Activated naive CD8-positive, alpha-beta T cell treated with anti-CD3 and anti-CD28 coated beads, Interleukin-2, amount 10 ng/mL, durations not matched to agents 7 days and 5 days (primary cell): ENCODE measurements around the gene ELAVL2. TPM values are rescaled to one million over a fixed set of nuclear protein-coding genes. Genes with fewer than 3 reads are reported as not detected.

Experiments used
- ATAC-seq: fragments of 150-1000 bp; cut with Tn5 transposase; one replicate; pipeline ENCODE4 v1.10.0; 2021; ENCODE audit warnings: low read depth, moderate library complexity
- POLR2A ChIA-PET: fragments of 350-600 bp; sonication (Branson Sonifier 250); formaldehyde crosslinking; loops from one replicate; lab custom pipeline; 2021; ENCODE audit warnings: antibody characterized with exemption; lab: Charles Lee
- DNase-seq: peaks from one replicate; pipeline ENCODE4 v3.0.0; 2021
- H3K27ac Mint-ChIP-seq: one replicate; pipeline ENCODE4 v1.8.0; 2022; ENCODE audit warnings: mild to moderate bottlenecking, mixed read lengths
- H3K27me3 Mint-ChIP-seq: one replicate; pipeline ENCODE4 v1.8.0; 2022; ENCODE audit warnings: mild to moderate bottlenecking, moderate library complexity, mixed read lengths
- H3K36me3 Mint-ChIP-seq: one replicate; pipeline ENCODE4 v1.8.0; 2021; ENCODE audit warnings: mild to moderate bottlenecking, mixed read lengths
- H3K4me1 Mint-ChIP-seq: one replicate; pipeline ENCODE4 v1.8.0; 2021; ENCODE audit warnings: mixed read lengths
- H3K4me3 Mint-ChIP-seq: one replicate; pipeline ENCODE4 v1.8.0; 2022; ENCODE audit warnings: mild to moderate bottlenecking, moderate library complexity, mixed read lengths
- H3K9me3 Mint-ChIP-seq: one replicate; pipeline ENCODE4 v1.8.0; 2021; ENCODE audit warnings: mixed read lengths
- total RNA-seq, 2 experiments: library from RNA; stranded (reverse); gene quantifications; one replicate each; pipeline ENCODE4 v1.2.3, GENCODE V29; 2021

ELAVL2 gene
- total RNA-seq, 2 experiments from 2014 or later, result not detected

DNA sequence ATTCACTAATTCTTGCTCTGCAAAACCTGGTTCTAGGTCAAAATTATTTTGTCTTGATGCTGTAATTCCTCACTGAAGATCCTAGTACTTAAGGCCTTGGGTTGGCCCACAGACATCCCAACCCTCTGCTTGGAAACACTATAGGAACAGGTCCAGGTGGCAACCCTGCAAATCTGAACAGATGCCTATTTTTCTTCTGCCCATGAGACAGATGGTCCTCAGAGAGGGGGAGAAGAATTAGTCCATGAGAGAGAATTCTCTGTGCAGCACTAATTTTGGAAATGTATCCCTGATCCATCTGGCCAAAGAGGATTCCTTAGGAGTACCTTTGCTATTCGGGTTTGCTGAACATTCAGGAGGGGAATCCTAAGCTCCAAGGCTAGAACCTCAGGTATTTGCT, 156.3 kb downstream of the ELAVL2 start:
- Mint-ChIP-seq H3K9me3 (peaks cover 2% of the 10 kb centered on the region), H3K36me3 (no peaks in the 10 kb centered on the region)
- ATAC-seq, result no peak

DNA sequence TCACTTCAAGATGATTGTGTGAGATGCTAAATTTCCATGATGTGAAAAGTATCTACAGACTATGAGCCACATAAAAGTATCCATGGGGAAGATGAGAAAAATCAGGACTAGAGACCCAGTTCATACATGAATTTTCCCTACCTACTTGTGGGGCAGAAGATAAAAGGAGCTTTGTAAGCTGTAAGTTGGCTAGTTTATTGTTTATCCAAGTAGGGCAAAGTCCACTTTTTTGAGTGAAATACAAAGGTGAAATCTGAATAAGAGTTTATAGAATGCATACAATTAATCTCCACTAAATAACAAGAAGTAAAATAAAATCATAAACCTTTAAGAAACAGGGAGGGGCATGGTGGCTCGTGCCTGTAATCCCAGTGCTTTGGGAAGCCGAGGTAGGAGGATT, 160.4 kb downstream of the ELAVL2 start:
- Mint-ChIP-seq H3K4me3 (no peak overlapping the region), H3K27ac (no peak overlapping the region), H3K36me3 (no peaks in the 10 kb centered on the region), H3K27me3 (no peaks in the 10 kb centered on the region), H3K4me1 (no peaks in the 10 kb centered on the region), H3K9me3 (peaks cover 4% of the 10 kb centered on the region)
- POLR2A ChIA-PET, result no interaction called here
- DNase-seq, result no peak
- no peak for ATAC-seq

More for the DNA sequence above, 156.3 kb downstream of the ELAVL2 start:
- H3K4me1 Mint-ChIP-seq, result no peaks in the 10 kb centered on the region
- POLR2A ChIA-PET, result no interaction called here
- no peak for DNase-seq
- no peaks in the 10 kb centered on the region for H3K27me3 Mint-ChIP-seq
- H3K4me3 Mint-ChIP-seq, result no peak overlapping the region
- no peak overlapping the region for H3K27ac Mint-ChIP-seq

DNA sequence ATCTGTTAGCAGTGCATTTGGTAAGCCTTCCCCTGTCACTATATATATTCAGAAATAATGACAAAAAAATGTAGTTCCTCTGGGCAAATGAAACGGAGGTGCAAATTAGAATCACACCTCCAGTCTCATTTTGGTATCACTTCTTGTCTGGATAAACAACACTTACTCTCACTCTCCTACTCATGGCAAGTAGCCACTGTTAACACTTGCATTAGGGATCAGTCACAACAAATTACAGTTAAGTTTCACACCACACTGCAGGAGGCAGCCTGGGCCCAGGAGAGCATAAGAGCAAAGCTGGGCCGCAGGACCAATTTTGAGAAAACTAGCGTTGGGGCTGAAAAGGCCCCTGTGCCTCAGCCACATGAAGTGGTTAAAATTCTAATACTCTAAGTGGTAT, 161.0 kb downstream of the ELAVL2 start:
- peaks cover 7% of the 10 kb centered on the region for H3K9me3 Mint-ChIP-seq
- POLR2A ChIA-PET, result no interaction called here
- H3K4me3 Mint-ChIP-seq, result no peak overlapping the region
- no peaks in the 10 kb centered on the region for H3K27me3 Mint-ChIP-seq
- no peaks in the 10 kb centered on the region for H3K4me1 Mint-ChIP-seq
- ATAC-seq, result no peak
- no peak overlapping the region for H3K27ac Mint-ChIP-seq
- no peaks in the 10 kb centered on the region for H3K36me3 Mint-ChIP-seq
- DNase-seq, result no peak

DNA sequence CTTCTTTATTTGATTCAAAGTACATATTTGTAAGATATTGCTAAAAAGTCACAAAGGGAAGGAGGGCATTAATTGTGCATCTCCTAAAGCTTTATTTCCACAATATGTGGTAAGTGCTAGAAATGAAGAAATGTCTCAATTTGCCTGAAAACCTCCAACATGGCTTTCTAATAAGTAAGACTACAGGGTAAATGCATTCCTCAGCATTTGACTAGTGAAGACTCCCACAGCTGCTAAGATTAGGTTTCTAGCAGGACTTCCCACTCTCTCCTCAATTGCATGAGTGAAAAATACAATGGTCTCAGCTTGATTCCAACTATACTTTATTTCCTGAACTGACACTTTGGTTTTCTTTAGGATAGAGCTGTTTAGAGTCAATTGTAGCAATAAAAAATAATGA, 162.1 kb downstream of the ELAVL2 start:
- H3K27me3 Mint-ChIP-seq, result no peaks in the 10 kb centered on the region
- DNase-seq, result no peak
- no peak overlapping the region for H3K27ac Mint-ChIP-seq
- H3K4me3 Mint-ChIP-seq, result no peak overlapping the region
- no peaks in the 10 kb centered on the region for H3K4me1 Mint-ChIP-seq
- POLR2A ChIA-PET, result no interaction called here
- peaks cover 7% of the 10 kb centered on the region for H3K9me3 Mint-ChIP-seq
- no peaks in the 10 kb centered on the region for H3K36me3 Mint-ChIP-seq
- ATAC-seq, result no peak

DNA sequence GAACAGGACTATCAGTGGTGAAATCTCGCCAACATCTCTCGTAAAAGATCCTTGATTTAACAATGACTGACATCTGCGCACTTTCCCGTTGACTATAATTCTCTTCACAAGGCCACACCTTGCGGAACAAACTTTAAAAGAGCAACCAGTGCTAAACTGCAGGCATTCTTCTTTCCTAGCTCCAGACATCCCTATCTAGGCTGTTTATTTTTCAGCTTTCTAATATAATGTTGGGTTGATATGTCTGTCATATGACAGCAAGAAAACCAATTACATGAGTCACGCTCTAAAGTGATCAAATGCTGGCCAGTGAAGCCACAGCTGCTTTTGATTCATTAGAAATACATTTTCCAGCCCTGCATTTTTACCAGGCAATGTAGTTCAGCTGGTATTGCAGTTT, 162.5 kb downstream of the ELAVL2 start:
- POLR2A ChIA-PET, result no interaction called here
- H3K9me3 Mint-ChIP-seq, result peaks cover 7% of the 10 kb centered on the region
- no peak overlapping the region for H3K4me3 Mint-ChIP-seq
- no peaks in the 10 kb centered on the region for H3K36me3 Mint-ChIP-seq
- no peak overlapping the region for H3K27ac Mint-ChIP-seq
- H3K27me3 Mint-ChIP-seq, result no peaks in the 10 kb centered on the region
- no peak for DNase-seq
- no peaks in the 10 kb centered on the region for H3K4me1 Mint-ChIP-seq
- ATAC-seq, result no peak

DNA sequence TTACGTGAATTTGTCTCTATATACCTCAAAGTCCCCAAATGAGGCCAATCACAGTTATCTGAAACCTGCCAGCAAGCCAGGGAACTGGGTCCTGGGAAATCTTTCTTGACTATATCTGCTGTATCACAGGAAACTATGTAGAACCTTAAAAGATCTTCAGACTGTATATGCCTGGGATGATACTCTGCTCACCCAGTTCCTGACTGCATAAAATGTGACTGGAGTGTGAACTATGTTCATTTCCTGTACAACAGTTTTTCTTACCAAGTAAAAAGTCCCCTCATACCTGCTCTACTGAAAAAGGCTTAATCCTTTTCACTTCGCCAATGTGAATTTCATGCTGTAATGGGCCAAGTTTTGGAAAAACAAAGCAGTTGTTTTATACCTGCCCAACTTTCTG, 162.9 kb downstream of the ELAVL2 start:
- Mint-ChIP-seq H3K4me1 (no peaks in the 10 kb centered on the region), H3K4me3 (no peak overlapping the region), H3K9me3 (peaks cover 7% of the 10 kb centered on the region), H3K27ac (no peak overlapping the region), H3K36me3 (no peaks in the 10 kb centered on the region), H3K27me3 (no peaks in the 10 kb centered on the region)
- POLR2A ChIA-PET, result no interaction called here
- ATAC-seq (no peak), DNase-seq (no peak)

DNA sequence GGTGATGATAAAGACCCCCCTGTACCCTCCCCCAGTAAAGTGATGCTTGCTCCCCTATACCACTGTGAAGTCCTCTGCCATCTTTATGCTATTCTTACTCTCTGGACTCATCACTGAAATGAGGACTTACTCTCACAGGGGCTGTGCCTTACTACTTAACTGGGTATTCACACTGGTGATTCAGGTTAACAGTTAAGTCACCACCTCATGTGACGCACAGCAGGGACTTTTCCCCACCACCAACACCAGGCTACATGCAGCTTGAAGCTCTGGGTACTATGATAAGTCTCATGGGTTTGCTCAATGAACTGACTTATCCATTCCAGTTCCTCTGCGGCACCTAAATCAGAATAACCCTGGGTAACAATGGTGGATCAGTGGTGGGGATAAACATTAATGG, 163.7 kb downstream of the ELAVL2 start:
- Mint-ChIP-seq H3K9me3 (peaks cover 5% of the 10 kb centered on the region), H3K36me3 (no peaks in the 10 kb centered on the region), H3K27me3 (no peaks in the 10 kb centered on the region), H3K27ac (no peak overlapping the region), H3K4me3 (no peak overlapping the region), H3K4me1 (no peaks in the 10 kb centered on the region)
- POLR2A ChIA-PET, result no interaction called here
- ATAC-seq, result no peak
- no peak for DNase-seq

DNA sequence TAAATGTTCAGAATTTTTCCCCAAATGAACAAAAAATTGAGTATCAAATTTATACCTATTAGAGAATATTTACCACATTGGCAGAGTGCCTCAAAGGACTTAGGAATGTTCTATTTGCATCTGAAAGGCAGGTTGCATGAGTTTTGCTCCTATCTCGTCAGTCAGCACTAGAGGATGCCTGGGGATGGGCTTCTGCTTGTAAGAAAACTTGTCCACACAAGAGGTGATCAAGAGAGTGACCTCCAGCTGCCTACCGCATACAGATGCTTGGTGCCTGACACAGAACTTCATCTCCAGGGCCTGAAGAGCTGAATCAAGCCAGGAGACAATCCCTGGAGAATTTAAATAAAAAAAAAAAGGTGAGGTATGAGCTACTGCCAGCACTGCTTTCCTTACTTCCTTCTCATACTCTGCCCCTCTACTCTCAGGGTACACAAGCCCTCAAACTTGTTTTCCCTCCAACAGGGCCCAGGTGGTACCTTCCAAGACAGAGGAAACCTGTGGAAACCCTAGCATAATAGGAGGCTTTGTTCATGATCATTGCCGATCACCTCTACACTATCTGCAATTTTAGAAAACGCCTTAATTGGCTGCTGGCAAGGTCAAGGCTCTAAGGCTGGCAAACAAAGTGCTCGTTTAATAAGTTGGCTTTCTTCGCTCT, 166.6 kb downstream of the ELAVL2 start:
- DNase-seq (no peak), ATAC-seq (no peak)
- Mint-ChIP-seq H3K36me3 (no peaks in the 10 kb centered on the region), H3K9me3 (peaks cover 6% of the 10 kb centered on the region), H3K27me3 (no peaks in the 10 kb centered on the region), H3K4me1 (no peaks in the 10 kb centered on the region), H3K4me3 (no peak overlapping the region), H3K27ac (no peak overlapping the region)
- POLR2A ChIA-PET, result no interaction called here

DNA sequence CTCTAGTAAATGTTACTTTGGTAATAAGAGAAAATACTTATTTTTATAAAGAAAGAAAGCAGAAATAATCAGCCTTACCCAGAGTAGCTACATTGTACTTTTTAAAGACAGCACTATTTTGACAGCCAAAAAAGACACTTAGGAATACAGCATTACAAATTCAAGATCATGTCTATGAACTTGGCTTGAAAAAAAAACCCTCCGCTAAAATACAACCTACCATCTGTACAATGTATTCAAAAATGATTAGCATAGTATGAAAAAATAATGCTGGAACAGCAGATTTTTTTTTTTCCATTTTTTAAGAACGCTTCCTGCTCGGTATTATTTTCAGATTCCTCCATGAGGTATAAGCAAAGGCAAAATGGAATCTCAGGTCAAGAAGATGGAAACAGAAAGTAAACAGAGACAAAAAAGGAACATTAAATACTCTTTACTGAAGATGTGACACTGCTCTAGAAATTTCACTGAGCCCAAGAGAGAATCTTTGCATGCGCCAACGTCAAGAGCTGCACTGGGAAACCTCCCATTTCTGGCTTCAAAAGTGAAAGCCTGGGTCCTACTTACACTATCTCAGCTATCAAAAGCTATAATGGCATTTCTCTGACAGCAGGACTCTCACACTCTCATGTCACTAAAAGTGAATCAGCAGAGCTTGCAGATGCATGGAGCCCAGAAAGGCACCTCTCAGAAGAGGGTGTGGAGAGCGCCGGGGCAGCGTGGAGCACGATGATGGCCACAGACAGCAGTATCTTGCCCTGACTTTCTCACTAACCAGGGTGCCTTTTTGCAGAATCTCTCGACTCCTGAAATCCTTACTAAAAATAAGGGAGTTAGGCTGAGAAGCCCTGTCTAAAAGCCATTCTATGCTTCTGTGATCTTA, 167.4 kb downstream of the ELAVL2 start:
- H3K9me3 Mint-ChIP-seq, result peaks cover 6% of the 10 kb centered on the region
- no peak for ATAC-seq
- H3K27me3 Mint-ChIP-seq, result no peaks in the 10 kb centered on the region
- no peak for DNase-seq
- H3K4me1 Mint-ChIP-seq, result no peaks in the 10 kb centered on the region
- no peak overlapping the region for H3K27ac Mint-ChIP-seq
- POLR2A ChIA-PET, result no interaction called here
- no peaks in the 10 kb centered on the region for H3K36me3 Mint-ChIP-seq
- H3K4me3 Mint-ChIP-seq, result no peak overlapping the region

DNA sequence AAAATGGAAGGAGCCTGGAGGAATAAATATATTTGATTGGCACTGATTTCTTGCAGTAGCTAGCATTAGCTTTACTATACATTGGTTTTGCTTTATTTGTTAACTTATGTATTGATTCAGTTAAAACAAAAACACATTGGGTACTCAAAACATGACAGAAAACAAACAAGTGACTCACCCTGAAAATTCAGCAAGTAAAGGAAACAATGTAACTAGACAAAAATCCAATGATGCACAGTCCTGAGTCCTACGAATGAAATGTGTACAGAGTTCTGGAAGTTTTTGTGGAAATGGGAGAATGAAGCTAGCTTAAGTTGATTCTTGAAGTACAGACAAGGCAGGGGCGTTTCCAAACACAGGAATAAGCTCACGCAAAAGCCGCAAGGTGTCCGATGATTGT, 175.0 kb downstream of the ELAVL2 start:
- Mint-ChIP-seq H3K27me3 (no peaks in the 10 kb centered on the region), H3K9me3 (peaks cover 1% of the 10 kb centered on the region), H3K4me3 (no peak overlapping the region), H3K27ac (no peak overlapping the region), H3K36me3 (no peaks in the 10 kb centered on the region), H3K4me1 (no peaks in the 10 kb centered on the region)
- ATAC-seq (no peak), DNase-seq (no peak)
- POLR2A ChIA-PET, result no interaction called here

DNA sequence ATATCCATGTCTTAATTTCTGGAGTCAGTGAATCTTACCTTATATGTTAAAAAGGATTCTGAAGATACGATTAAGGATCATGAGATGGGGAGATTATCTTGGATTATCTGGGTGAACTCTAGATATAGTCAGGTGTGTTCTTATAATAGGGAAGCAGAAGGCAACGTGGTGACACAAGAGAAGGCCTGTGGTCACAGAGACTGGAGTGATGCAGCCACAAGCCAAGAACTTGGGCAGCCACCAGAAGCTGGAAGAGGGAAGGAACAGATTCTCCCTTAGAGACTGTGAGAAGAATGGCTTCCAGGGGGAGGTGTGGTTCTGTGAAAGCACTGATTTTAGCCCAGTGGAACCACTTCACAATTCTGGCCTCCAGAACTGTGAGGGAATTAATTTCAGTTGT, 177.4 kb downstream of the ELAVL2 start:
- peaks cover 1% of the 10 kb centered on the region for H3K9me3 Mint-ChIP-seq
- H3K4me1 Mint-ChIP-seq, result no peaks in the 10 kb centered on the region
- no peaks in the 10 kb centered on the region for H3K36me3 Mint-ChIP-seq
- H3K4me3 Mint-ChIP-seq, result no peak overlapping the region
- peaks cover 1% of the 10 kb centered on the region for H3K27me3 Mint-ChIP-seq
- ATAC-seq (no peak), DNase-seq (no peak)
- POLR2A ChIA-PET, result no interaction called here
- no peak overlapping the region for H3K27ac Mint-ChIP-seq

DNA sequence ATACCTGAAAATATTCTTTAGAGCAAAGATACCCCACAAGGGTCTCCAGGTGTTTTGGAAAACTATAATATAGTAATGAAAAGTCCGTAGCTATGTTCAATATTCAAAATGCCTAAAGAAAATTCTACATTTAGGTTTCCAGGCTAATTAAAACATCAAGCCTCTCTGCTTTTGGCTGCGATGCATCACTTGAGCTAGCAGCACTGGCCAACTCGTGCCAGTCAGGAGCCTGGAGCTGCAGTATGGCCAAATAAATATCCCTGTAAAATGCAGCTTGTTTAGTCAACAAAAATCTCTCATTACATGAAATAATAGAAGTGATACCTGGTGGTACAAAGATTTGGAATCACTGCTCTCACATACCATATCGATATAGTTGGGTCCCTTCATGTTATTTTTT, 181.1 kb downstream of the ELAVL2 start:
- H3K36me3 Mint-ChIP-seq, result no peaks in the 10 kb centered on the region
- no peak overlapping the region for H3K4me3 Mint-ChIP-seq
- peaks cover 6% of the 10 kb centered on the region for H3K9me3 Mint-ChIP-seq
- ATAC-seq (no peak), DNase-seq (no peak)
- H3K27me3 Mint-ChIP-seq, result peaks cover 1% of the 10 kb centered on the region
- no peak overlapping the region for H3K27ac Mint-ChIP-seq
- POLR2A ChIA-PET, result no interaction called here
- no peaks in the 10 kb centered on the region for H3K4me1 Mint-ChIP-seq

DNA sequence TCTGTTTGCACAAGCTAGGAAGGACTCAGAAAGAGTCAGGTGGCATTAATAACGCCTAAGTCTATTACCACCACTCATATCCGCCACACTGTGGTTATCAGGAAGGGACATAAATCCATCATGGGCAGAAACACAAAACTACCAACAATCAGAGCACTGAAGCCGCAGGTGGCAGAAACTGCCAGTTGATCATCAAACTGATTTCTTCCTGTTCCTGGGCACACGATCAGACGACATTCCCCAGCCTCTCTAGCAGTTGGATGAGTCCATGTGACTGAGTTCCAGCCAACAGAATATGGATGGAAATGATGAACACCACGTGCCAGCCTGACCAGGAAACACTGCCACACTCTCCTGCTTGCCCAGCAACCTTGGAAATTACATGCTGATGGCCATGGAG, 181.7 kb downstream of the ELAVL2 start:
- peaks cover 1% of the 10 kb centered on the region for H3K27me3 Mint-ChIP-seq

DNA sequence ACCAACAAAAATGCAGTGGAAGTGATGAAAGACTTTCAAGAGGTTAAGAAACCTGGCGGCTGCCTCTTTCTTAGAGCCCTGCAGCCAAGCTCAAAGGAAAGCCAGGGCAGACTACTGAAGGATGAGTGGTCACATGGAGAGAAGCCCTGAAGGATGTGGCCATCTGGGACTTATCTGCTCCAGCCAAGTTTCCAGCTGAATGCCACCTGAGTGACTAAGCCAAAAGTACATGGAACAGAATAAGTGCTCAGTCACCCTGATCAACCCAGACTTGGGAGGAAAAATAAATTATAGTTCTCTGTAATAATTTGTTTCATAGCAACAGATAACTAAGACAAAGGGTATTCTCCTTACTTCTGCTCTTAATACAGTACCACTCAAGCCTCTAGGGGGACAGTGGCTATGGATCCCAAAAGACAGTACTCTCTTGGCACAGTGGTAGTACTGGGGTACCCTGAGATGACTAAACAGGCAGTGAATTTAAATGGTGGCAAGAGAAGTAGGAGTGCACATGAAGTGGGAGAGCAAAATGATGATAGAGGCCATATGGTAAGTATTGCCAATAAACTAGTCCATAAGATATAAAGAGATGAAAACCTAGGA, 182.3 kb downstream of the ELAVL2 start:
- ATAC-seq (no peak), DNase-seq (no peak)
- peaks cover 1% of the 10 kb centered on the region for H3K27me3 Mint-ChIP-seq
- H3K9me3 Mint-ChIP-seq, result peaks cover 6% of the 10 kb centered on the region
- H3K4me3 Mint-ChIP-seq, result no peak overlapping the region
- no peaks in the 10 kb centered on the region for H3K36me3 Mint-ChIP-seq
- POLR2A ChIA-PET, result no interaction called here
- H3K4me1 Mint-ChIP-seq, result no peaks in the 10 kb centered on the region
- no peak overlapping the region for H3K27ac Mint-ChIP-seq

More for the DNA sequence above, 181.7 kb downstream of the ELAVL2 start:
- Mint-ChIP-seq H3K4me3 (no peak overlapping the region), H3K9me3 (peaks cover 6% of the 10 kb centered on the region), H3K4me1 (no peaks in the 10 kb centered on the region), H3K27ac (no peak overlapping the region), H3K36me3 (no peaks in the 10 kb centered on the region)
- POLR2A ChIA-PET, result no interaction called here
- no peak for ATAC-seq
- DNase-seq, result no peak
